Activated CD8-positive, alpha-beta T cell treated with anti-CD3 and anti-CD28 coated beads, Interleukin-2, amount 10 ng/mL, durations not matched to agents 7 days and 5 days (primary cell): Measurements from ENCODE around the gene MON2. TPM values are rescaled to one million over a fixed set of nuclear protein-coding genes. Genes with fewer than 3 reads are reported as not detected.
A peak's percentile ranks its signal among the peaks of the same experiment; 100 is the strongest.

ENCODE experiments used
- ATAC-seq: fragments of 150-1000 bp; cut with Tn5 transposase; one replicate; pipeline ENCODE4 v1.10.0; 2021; ENCODE audit warnings: moderate library complexity
- CTCF ChIA-PET: fragments of 350-600 bp; sonication (Branson Sonifier 250); formaldehyde crosslinking; loops from one replicate; lab custom pipeline; 2021; ENCODE audit warnings: antibody characterized with exemption; lab: Charles Lee
- POLR2A ChIA-PET: fragments of 350-600 bp; sonication (Branson Sonifier 250); formaldehyde crosslinking; loops from one replicate; lab custom pipeline; 2021; ENCODE audit warnings: antibody characterized with exemption; lab: Charles Lee
- DNase-seq: peaks from one replicate; pipeline ENCODE4 v3.0.0-alpha.2; 2020
- H3K27ac Mint-ChIP-seq: one replicate; pipeline ENCODE4 v1.8.0; 2021; ENCODE audit warnings: mild to moderate bottlenecking, mixed read lengths
- H3K27me3 Mint-ChIP-seq: one replicate; pipeline ENCODE4 v1.8.0; 2021; ENCODE audit warnings: low read depth, mixed read lengths
- H3K36me3 Mint-ChIP-seq: one replicate; pipeline ENCODE4 v1.8.0; 2021; ENCODE audit warnings: low read depth, mixed read lengths
- H3K4me1 Mint-ChIP-seq: one replicate; pipeline ENCODE4 v1.8.0; 2021; ENCODE audit warnings: low read depth, mixed read lengths
- H3K4me3 Mint-ChIP-seq: one replicate; pipeline ENCODE4 v1.8.0; 2021; ENCODE audit warnings: mild to moderate bottlenecking, mixed read lengths
- H3K9me3 Mint-ChIP-seq: one replicate; pipeline ENCODE4 v1.8.0; 2022; ENCODE audit warnings: mixed read lengths; ENCODE audit not compliant: insufficient read depth
- total RNA-seq, 2 experiments: library from RNA; stranded (reverse); gene quantifications; one replicate each; pipeline ENCODE4 v1.2.3, GENCODE V29; 2021

Gene MON2
- total RNA-seq, 2 experiments from 2014 or later = 40.0 to 46.6 TPM

DNA sequence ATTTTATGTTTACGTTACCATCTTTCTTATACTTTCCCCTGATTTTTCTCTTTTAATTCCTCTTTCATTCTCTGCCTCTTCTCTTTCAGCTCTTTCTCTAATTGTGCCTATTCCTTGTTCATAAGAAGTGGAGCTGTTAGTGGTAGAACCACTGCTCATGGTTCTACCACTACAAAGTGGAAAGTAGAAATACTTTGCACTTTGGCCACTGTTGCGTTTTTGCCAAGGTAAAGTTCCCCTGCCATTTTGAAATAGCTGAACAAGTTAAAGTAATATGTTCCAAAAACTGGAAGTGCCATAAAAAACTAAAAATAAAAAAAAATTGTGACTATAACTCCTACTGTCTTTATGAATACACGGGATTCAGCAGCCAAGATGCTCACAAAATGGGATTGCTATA lies 130.6 kb downstream of the MON2 start:
- DNase-seq = no peak
- no peak for ATAC-seq
- no peaks in the 10 kb centered on the region for H3K27me3 Mint-ChIP-seq
- H3K4me1 Mint-ChIP-seq = peaks cover 7% of the 10 kb centered on the region
- ChIA-PET POLR2A (no interaction called here), CTCF (no interaction called here)
- H3K36me3 Mint-ChIP-seq = peaks cover 18% of the 10 kb centered on the region
- H3K27ac Mint-ChIP-seq = no peak overlapping the region
- no peaks in the 10 kb centered on the region for H3K9me3 Mint-ChIP-seq
- no peak overlapping the region for H3K4me3 Mint-ChIP-seq

DNA sequence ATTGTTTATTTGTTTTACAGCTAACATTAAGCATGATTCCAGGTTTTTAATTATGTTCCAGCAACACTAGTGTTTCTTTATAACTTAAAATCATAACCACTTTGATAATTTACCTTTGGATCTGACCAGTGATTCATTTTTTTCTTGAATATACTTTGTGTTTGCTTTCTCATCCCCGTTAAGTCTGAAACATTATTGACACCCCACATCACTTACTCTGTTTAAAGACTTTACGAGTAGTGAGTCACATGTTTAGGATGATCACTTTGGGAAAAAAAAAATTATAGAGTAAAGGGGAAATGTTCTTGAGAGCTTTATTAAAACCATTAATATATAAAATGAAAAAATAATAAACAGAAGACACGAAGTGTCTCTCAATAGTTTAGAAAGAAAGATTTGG lies 132.2 kb downstream of the MON2 start:
- DNase-seq (no peak), ATAC-seq (no peak)
- H3K9me3 Mint-ChIP-seq = no peaks in the 10 kb centered on the region
- peaks cover 8% of the 10 kb centered on the region for H3K4me1 Mint-ChIP-seq
- H3K27ac Mint-ChIP-seq = no peak overlapping the region
- no peaks in the 10 kb centered on the region for H3K27me3 Mint-ChIP-seq
- H3K36me3 Mint-ChIP-seq = peaks cover 16% of the 10 kb centered on the region
- ChIA-PET CTCF (interaction anchor here (1.0 kb wide), 1 partner anchor 197 kb away, joined by 3 read pairs; no protein-coding TSS in a partner anchor), POLR2A (interaction anchor here (0.6 kb wide), 1 partner anchor 91 kb away, joined by 3 read pairs; no protein-coding TSS in a partner anchor)
- no peak overlapping the region for H3K4me3 Mint-ChIP-seq

DNA sequence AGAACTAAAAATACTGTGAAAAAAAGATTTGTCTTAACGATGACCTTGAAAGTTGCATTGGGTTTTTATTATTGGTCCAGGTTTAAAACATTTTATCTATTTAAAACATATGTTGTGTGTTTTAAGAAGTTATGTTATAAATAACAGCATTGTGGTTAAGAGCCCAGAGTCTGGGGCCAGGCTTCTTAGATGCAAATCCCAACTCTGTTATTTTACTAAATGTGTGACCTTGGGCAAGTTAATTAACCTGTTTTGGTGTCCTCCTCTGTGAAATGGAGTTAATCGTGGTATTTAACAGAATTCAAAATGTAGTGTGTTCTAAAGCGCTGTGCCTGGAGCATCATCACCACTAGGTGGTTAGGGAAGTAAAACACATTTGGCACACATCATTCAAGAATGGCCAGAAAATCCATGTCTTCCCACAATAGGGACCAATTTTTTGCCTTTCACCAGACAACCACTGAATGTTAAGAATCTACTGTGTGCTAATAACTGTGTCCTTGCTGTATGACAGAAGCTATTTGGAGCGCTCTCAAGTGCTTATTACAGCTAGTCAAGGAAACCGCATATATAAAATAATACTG lies 133.3 kb downstream of the MON2 start:
- Mint-ChIP-seq H3K27me3 (no peaks in the 10 kb centered on the region), H3K27ac (no peak overlapping the region), H3K4me1 (peaks cover 17% of the 10 kb centered on the region), H3K4me3 (no peak overlapping the region), H3K36me3 (peaks cover 23% of the 10 kb centered on the region), H3K9me3 (no peaks in the 10 kb centered on the region)
- DNase-seq (no peak), ATAC-seq (no peak)
- ChIA-PET CTCF (interaction anchor here (0.9 kb wide), 1 partner anchor 19 kb away, joined by 3 read pairs; no protein-coding TSS in a partner anchor), POLR2A (interaction anchor here (0.6 to 1.0 kb wide), 2 partner anchors 196 to 373 kb away, joined by 3 read pairs; no protein-coding TSS in a partner anchor)

DNA sequence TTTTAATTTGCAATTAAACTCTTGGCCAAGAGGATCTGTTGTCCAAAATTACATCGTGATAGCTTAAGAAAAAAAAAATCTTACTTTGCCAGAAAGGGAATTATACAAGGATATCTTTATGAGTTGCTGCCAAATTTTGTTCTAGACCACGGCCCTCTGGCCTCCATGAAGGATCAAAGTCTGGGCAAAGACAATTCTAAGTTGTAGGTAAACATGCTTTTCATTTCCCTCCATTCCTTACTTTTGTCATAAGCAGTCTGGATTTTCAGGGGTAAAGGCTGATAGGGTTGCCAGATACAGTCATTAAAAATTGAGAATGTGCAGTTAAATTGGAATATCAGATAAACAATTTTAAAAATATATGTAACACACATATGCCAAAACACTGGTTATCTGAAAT lies 135.1 kb downstream of the MON2 start:
- Mint-ChIP-seq H3K9me3 (no peaks in the 10 kb centered on the region), H3K4me3 (peak overlapping the region; percentile 82), H3K27me3 (no peaks in the 10 kb centered on the region), H3K36me3 (peaks cover 34% of the 10 kb centered on the region), H3K4me1 (peaks cover 34% of the 10 kb centered on the region), H3K27ac (peak overlapping the region; percentile 98)
- DNase-seq (no peak), ATAC-seq (no peak)
- CTCF ChIA-PET = interaction anchor here (1.4 to 3.6 kb wide), 3 partner anchors 10 to 194 kb away, joined by 4 to 23 read pairs (median 22); no protein-coding TSS in a partner anchor
- POLR2A ChIA-PET = interaction anchor here (0.6 to 2.7 kb wide), 2 partner anchors 126 to 135 kb away, joined by 3 to 13 read pairs; partner anchors contain the start of gene MON2

DNA sequence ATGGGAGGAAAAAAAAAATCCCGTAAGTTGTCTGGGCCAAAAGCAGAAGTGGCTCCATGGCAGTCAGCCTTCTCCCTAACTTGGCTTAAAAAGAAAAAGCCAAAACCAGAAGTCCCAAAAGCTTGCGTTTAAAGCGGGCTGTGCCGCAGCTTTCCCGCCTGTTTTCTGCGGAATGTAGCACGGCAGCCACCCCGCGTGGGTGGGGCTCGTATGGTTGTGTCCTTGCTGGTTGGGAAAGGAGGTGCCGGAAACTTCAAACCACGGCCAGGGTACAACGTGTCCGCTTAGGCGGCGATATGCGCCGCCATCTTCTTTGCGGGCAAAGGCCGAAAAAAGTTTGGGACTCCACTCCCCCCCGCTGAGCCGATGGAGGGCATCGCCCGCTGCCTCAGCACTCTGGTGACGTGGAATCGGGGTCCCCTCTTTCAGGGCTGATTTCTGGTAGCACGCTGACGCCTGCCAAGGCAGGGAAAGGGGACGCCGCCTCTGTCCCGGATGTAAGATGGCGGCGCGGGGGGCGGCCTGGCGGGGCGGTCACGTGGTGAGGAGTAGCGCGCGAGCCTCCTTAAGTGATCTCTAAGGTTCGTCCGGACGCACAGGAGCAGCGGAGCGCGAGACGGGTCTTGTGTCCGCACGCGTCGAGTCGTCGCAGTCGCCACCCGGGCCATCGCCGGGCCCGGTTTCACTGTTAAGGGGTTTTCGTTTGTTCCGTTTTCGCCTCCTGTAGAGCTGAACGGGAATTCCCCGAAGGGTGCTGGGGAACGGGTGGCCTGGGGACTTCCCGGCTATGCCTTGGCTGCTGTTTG lies 135.8 kb downstream of the MON2 start:
- Mint-ChIP-seq H3K27me3 (no peaks in the 10 kb centered on the region), H3K36me3 (peaks cover 33% of the 10 kb centered on the region), H3K9me3 (no peaks in the 10 kb centered on the region), H3K4me1 (peaks cover 35% of the 10 kb centered on the region), H3K27ac (peak overlapping the region; percentile 98), H3K4me3 (peak overlapping the region; percentile 82)
- CTCF ChIA-PET = interaction anchor here (0.8 to 3.6 kb wide), 10 partner anchors 11 to 346 kb away, joined by 3 to 23 read pairs (median 5); partner anchors contain the start of genes MON2 and USP15
- DNase-seq (peak; percentile 92), ATAC-seq (peak; percentile 76)
- POLR2A ChIA-PET = interaction anchor here (0.6 to 2.7 kb wide), 22 partner anchors 9 to 738 kb away, joined by 3 to 15 read pairs (median 5); partner anchors contain the start of genes MON2 and USP15

DNA sequence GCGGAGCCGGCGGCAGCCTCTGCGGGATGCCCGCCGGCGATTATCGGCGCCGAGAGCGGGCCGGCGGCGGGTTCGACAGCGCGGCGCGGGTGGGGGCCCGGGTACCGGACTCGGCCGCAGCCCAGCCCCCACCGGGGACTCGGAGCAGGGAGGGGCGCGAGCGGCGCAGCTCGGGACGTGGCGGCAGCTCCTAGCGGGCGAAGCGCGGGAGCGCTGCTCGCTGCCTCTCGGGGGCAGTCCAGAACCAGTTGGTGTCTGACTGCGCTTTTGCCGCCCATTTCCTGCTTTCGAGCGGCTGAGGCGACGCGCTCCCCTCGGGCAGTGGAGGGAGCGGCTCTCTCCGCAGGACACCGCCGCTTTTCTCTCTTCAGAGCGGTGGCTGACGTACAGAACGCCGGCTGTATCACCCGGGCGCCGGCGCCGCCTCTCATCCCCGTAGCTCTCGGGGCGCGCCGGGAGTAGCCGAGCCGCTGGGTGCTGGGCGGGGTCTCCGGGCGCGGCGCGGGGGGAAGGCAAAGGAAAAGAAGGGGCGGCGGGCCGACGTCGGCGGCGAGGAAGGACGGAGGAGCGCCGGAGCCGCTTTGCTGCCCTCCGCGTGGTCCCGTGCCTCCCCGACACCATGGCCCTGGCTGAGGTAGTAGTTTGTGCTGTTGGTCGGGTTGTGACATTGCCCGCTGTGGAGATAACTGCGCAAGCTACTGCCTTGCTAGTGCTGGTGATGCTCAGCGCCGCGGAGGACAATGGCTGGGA lies 136.6 kb downstream of the MON2 start:
- Mint-ChIP-seq H3K27ac (peak overlapping the region; percentile 98), H3K9me3 (no peaks in the 10 kb centered on the region), H3K36me3 (peaks cover 33% of the 10 kb centered on the region), H3K4me3 (peak overlapping the region; percentile 82), H3K4me1 (peaks cover 35% of the 10 kb centered on the region), H3K27me3 (no peaks in the 10 kb centered on the region)
- DNase-seq = peak; percentile 86
- ATAC-seq = peak; percentile 82
- POLR2A ChIA-PET = interaction anchor here (0.5 to 2.7 kb wide), 25 partner anchors 10 to 352 kb away, joined by 3 to 15 read pairs (median 5); partner anchors contain the start of genes MON2 and USP15
- CTCF ChIA-PET = interaction anchor here (0.8 to 3.6 kb wide), 11 partner anchors 12 to 347 kb away, joined by 3 to 23 read pairs (median 5); partner anchors contain the start of genes MON2 and USP15

DNA sequence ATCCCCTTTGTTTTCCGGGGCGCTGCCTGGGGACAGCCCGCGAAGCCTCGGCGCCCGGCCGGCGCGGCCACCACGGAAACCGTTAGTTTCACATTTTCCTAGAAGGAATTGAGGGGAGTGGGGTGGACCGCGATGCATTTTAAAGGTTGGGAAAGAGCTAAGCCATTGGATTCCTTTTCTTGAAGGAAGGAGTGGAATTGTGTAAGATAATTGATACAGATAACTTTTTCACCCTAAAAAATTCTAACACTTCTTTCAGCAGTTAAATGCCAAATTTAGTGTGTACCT lies 137.1 kb downstream of the MON2 start:
- POLR2A ChIA-PET = interaction anchor here (0.6 to 2.7 kb wide), 19 partner anchors 9 to 352 kb away, joined by 3 to 15 read pairs (median 5); partner anchors contain the start of genes MON2 and USP15
- peak overlapping the region; percentile 98 for H3K27ac Mint-ChIP-seq
- CTCF ChIA-PET = interaction anchor here (0.6 to 3.6 kb wide), 9 partner anchors 22 to 347 kb away, joined by 3 to 23 read pairs (median 4); no protein-coding TSS in a partner anchor
- ATAC-seq = no peak
- peaks cover 35% of the 10 kb centered on the region for H3K4me1 Mint-ChIP-seq
- peaks cover 33% of the 10 kb centered on the region for H3K36me3 Mint-ChIP-seq
- H3K27me3 Mint-ChIP-seq = no peaks in the 10 kb centered on the region
- H3K9me3 Mint-ChIP-seq = no peaks in the 10 kb centered on the region
- H3K4me3 Mint-ChIP-seq = peak overlapping the region; percentile 82
- DNase-seq = no peak

DNA sequence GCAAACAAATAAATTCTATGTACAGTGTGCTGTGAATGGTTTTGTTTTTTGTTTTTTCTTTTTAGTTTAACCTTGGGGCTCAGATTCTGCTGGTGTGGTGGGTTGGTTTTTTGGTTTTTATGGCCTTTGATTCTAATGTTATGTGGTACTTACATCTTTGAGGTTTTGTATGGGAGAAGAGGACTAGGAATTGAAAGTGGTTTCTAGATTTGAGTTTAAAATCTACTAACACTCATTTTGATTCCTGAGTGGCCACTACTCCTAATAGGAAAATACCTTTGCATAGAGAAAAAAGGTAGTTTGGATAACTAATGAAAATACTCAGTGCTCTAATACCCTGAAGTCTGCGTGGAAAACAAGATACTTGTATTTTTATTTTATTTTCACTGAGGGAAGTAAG lies 137.7 kb downstream of the MON2 start:
- peaks cover 35% of the 10 kb centered on the region for H3K4me1 Mint-ChIP-seq
- peaks cover 31% of the 10 kb centered on the region for H3K36me3 Mint-ChIP-seq
- peak overlapping the region; percentile 98 for H3K27ac Mint-ChIP-seq
- peak overlapping the region; percentile 82 for H3K4me3 Mint-ChIP-seq
- no peaks in the 10 kb centered on the region for H3K9me3 Mint-ChIP-seq
- ATAC-seq (no peak), DNase-seq (no peak)
- ChIA-PET POLR2A (interaction anchor here (0.6 to 2.7 kb wide), 13 partner anchors 9 to 353 kb away, joined by 3 to 13 read pairs (median 5); partner anchors contain the start of gene MON2), CTCF (interaction anchor here (0.6 to 3.6 kb wide), 7 partner anchors 22 to 348 kb away, joined by 3 to 23 read pairs (median 3); no protein-coding TSS in a partner anchor)
- no peaks in the 10 kb centered on the region for H3K27me3 Mint-ChIP-seq

DNA sequence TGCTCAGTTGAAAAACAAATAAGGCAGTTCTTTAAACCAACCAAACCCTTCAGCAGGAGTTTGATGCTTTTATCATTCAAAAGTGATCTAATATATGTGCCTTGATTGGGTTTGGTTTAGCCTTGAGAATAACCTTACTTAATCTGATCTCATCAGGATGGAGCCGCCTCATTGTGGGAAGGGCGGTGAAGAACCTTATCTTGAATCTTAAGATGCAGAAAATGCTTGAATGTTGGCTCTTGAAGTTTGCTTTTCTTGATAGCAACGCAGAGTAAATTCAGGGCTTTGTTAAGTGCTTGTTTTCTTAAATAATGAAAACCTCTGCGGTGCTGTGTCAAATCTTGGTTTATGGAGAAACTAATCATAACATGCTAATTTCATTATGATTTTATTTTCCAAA lies 138.2 kb downstream of the MON2 start:
- peak overlapping the region; percentile 39 for H3K27ac Mint-ChIP-seq
- H3K4me3 Mint-ChIP-seq = peak overlapping the region; percentile 82
- POLR2A ChIA-PET = no interaction called here
- CTCF ChIA-PET = interaction anchor here (1.4 to 2.0 kb wide), 5 partner anchors 10 to 193 kb away, joined by 4 to 9 read pairs (median 5); no protein-coding TSS in a partner anchor
- DNase-seq = no peak
- H3K27me3 Mint-ChIP-seq = no peaks in the 10 kb centered on the region
- ATAC-seq = no peak
- H3K9me3 Mint-ChIP-seq = no peaks in the 10 kb centered on the region
- H3K4me1 Mint-ChIP-seq = peaks cover 35% of the 10 kb centered on the region
- H3K36me3 Mint-ChIP-seq = peaks cover 31% of the 10 kb centered on the region

DNA sequence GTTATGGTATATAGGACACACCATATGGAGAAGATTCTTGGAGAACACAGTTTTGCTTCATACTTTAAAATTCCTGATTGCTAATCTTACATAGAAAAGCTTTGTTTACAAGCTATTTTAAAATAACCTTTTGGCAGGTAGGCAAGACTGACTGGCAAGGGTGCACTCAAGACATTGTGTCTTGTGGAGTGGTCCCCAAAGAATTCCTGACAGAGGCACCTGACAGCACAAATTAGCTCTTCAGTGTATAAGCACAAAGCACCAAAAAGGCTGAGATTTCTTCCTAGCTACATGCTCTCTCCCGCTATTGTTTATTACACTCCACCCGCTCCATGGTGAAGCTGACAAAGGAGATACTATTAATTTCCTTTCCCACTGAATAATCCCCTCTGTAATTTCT lies 139.4 kb downstream of the MON2 start:
- no peaks in the 10 kb centered on the region for H3K27me3 Mint-ChIP-seq
- ATAC-seq (no peak), DNase-seq (no peak)
- POLR2A ChIA-PET = interaction anchor here (0.6 kb wide), 1 partner anchor 1785 kb away, joined by 3 read pairs; no protein-coding TSS in a partner anchor
- H3K9me3 Mint-ChIP-seq = no peaks in the 10 kb centered on the region
- H3K4me3 Mint-ChIP-seq = no peak overlapping the region
- no peak overlapping the region for H3K27ac Mint-ChIP-seq
- peaks cover 35% of the 10 kb centered on the region for H3K4me1 Mint-ChIP-seq
- peaks cover 31% of the 10 kb centered on the region for H3K36me3 Mint-ChIP-seq
- CTCF ChIA-PET = interaction anchor here (0.6 to 2.0 kb wide), 10 partner anchors 9 to 256 kb away, joined by 3 to 9 read pairs (median 4); no protein-coding TSS in a partner anchor
